ENCODE data around the gene RNF20.

RNF20 gene

DNA sequence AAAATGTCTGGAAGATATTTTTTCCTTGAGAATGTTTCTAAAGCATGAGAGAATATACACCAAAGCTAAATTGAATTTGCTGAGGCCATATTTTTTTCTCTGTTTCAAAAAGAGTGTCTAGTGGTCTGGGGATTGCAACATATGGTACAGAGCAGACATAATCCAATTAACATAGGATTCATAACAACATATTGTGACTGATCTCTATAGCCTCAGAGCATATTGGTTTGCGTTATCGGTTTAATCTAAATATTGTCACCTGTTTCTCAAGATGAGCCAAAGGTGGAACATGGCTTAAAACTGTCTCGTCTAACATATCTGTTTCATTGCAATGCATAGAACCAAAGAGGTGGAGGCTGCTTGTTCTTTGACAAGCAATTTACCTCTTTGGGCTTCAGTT lies 57.2 kb downstream of the RNF20 start:
- DNase-seq = no peak

DNA sequence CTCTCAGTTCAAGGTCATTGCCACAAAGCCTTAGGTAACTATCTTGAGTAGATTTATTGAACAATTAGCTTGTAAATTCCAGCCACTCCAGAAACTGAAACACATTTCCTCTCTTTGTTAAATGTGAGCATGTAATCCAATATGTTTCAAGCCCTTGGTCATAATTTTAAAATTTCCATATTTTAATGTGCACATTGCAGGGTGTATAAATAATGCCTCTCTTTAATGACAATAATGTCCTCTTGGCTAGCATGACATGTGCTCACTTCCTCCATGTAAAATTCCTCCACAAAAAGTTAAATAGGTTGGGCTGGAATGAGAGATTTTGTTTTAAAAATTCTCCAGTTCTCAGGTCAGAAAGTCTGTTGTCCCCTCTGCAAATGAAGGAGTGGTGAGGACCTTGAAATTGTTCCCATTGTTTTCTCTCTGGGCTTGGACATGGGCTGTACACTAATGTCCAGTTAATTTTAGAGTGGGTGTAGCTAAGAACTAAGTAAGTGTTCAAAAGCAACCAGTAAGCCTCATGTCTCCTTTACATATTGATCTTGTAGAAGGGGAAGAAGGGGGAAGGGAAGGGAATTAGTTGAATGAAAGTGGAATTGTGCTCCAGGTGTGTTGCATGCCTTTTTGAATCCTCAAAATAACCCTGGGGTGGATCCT lies 58.3 kb downstream of the RNF20 start:
- DNase-seq = no peak

DNA sequence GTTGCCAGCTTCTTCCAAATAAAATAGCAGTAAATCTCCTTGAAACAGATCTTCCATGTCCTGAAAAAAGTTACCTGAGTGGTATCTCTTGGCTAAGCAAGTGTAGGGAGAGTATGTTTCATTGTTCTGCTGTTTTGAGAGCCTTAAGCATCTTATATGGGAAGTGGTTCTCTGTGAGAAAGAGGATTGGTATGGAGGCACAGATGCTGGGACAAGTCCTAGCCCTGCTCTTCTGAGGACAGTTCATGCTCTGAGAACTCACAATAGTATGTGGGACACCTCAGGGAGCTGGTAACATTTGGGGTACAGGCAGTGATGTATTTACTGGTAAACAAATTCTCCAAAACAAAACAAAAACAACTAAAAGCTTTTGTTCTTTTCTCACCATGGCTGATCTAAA lies 59.1 kb downstream of the RNF20 start:
- no peak for DNase-seq

DNA sequence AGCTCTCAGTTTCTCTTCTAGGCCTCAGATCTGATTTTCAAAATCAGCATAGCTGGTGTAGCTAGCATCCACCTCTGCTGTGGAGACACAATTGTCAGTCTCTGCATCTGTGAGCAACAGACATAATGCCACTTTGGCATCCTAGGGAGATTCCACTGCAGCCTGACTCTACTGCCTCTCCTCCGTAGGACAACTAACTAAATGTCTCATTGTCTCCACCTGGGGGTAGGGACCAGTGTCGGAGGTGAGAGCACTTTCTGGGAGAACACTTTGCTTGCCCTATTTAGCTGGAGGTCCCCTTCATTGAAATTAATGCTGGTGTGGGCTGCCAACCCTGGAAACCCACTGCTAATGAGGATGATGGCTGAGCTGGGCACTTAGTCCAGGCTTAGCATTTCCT lies 59.7 kb downstream of the RNF20 start:
- DNase-seq = no peak

DNA sequence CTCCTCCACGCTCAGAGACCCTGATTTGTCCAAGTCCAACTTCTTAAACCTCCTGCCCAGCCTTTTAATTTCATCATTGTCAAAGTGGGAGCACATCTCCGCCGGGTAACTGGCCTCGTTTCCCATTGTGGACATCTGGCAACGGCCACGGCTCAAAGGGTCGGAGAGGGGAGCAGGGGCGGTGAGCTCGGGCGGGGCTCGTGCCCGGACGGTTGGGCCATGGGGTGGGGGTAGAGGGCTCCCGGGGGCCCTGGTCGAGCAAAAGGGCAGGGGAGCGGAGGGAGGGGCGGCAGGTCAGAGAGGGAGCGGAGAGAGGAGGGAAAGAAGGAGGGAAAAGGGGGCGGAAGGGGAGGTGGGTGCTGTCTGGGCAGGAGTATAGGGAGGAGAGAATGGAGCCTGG lies 61.1 kb downstream of the RNF20 start, which contains the start of gene PPP3R2:
PPP3R2 (minus strand) TSS at position 174 of the 400 bp plus-strand sequence; CDS start at position 126, 48 bp downstream.
- DNase-seq = no peak

DNA sequence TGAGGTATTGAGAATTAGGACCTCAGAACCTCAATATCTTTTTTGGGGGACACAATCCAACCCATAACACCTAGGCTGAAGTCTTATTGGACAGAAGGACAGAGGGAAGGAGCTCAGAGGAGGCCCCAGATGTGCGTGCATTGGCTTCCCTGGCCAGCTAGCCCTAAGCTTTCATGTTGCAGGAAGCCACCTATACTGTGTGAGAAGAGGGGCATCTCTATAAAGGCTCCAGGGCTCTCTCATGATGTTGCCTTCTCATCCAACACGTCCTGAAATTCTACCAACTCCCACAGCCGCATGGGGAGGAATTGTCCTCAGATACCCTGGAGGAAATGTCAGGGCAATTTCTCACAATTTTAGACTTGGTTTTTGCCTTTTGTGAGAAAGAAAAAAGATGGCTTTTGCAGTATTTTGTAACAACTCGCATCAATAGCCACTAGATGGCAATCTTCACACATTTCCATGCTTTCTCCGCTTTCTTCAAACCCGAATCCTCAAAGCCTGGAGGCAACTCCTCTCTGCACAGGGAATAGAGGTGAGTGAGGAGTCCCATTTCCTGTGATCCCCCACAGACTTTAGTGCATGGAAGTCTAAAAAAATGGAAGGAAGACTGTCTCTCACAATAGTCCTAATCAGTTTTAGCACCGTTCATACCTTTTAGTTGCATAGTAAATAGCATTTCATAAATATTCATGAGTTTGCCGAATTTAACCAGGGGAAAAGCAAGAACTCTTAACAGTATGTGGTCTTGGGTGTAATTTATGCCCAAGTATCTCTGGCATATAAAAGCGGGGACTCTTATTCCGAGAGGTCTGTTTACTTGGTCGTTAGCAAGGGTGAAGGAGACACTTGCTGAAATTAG lies 68.5 kb downstream of the RNF20 start:
- no peak for DNase-seq

DNA sequence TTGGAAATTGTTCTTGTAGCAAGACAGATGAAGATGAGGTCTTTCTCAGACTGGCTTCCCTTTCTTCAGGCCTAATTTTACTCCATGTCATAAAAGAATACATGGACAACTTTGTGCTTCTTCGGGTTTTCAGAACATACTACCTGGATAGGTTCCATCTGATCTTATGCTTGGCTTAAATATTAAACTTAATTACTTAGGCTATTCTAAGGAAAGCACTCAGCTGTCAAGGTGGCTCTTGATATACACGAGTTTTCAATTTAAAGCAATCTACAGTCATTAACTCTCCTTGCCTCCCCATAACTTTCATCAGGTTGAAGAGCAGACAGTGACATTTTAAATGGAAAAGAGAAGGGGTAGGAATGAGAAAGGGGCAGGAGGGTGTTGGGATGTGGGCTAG lies 70.6 kb downstream of the RNF20 start:
- no peak for DNase-seq

DNA sequence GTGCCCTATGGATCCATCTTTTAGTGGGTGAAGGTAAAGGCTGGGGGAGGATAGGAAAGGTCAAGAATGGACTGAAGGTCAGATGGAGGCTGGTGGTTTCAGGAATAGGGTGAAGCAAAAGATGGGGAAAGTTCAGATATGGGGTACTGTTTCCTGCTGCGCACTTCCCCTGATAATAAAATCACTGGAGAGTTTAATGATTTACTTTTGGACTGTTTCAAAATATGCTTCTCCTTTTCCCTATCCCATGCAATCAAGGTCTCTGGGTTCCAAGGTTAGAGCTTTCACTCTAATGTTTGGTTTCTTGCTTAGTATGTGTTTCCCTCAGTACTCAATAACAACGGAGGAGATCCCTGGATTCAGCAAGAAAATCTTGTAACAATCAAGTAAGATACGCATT lies 71.9 kb downstream of the RNF20 start:
- DNase-seq = no peak

Data from activated CD4-positive, alpha-beta T cell treated with anti-CD3 and anti-CD28 coated beads, Interleukin-2, amount 50 U/mL, for 4 hours (primary cell).